HG02938 (cell line): ENCODE results near the gene LZTS3.
"Not testable (repeated sequence)": the region's sequence is repeated elsewhere in the genome, so short reads cannot be mapped to it uniquely, and the experiment has no call there.

ENCODE experiments used
- ATAC-seq: cut with Tn5 transposase; IDR thresholded peaks from one replicate; pipeline ENCODE4 v1.9.1; 2021; ENCODE audit warnings: mild to moderate bottlenecking, moderate library complexity; ENCODE audit not compliant: unreplicated experiment

Gene LZTS3

GRCh38 chr20:3192226-3193015, 19.1 kb upstream of the LZTS3 start:
- no peak for ATAC-seq

DNA sequence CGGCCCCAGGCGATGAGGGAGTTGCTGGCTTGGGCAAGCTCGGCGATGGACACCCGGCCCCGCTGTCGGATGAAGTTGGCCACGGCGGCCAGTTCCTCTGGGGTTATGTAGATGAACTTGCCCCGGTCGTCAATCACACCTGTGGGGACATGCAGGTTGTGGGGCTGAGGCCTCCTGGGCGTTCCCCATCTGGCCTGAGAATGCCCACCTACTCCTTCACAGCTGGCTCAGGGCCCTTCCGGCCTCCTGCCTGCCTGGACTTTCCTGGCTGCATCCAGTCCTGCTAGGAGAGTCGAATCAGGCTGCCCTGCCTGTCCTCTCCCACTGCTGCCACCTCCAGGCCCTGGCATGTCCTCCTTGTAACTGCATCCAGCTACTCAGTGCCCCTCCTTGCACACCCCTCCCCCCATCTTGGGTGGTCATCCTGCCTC, 17.3 kb upstream of the LZTS3 start:
- no peak for ATAC-seq

DNA sequence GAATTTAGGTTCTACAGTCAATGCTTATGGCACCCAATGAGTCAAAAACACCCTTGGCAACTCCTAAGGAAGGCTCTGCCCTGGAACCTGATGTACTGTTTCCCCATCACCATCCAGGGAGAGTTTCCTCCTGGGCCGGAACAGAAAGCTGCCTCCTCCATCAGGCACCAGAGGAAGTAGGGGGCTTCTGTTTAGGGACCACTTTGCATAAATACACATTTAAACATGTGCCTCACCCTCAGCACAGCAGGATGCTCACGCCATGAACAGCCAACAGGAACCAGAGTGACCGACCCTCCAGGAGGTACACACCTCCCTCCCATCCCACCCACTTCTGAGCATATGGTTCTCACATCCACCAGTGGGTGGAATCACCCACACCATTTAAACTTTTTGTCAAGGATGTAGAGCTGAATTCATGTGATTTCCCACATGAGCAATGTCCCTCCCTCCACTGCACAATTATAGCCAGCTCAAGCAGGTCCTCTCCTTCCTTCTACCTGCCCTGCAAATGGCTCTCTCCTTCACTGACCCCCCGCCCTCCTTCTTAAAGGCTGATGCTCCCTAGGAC, 16.3 kb upstream of the LZTS3 start:
- no peak for ATAC-seq

DNA sequence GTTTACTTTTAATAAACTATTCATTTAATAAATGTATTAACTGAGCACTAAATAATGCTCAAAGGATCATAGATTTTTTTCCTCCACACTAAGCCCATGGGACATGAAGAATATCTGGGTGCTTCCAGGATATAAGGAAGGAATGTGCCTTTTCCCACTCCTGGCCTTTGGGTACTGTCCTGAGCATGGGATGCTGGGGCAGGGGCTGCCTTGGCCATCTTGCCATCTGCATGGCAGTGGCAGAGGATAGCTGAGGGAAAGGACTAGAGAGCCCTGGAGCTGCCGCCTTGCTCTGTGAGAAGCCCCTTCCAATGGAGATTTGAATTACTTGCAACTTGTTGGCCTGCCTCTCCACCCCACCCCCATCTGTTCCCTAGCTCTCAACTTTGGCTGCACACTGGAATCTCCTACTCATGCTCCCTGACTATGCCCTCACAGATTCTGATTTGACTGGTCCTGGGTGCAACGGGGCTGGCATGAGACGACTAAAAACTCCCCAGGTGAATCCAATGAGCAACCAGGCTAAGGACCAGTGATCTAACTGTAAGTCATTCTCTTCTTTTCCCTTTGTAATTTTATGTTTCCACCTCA, 15.6 kb upstream of the LZTS3 start:
- no peak for ATAC-seq

- ATAC-seq, result not testable (repeated sequence)
Measured at GRCh38 chr20:3187861-3188260, 14.5 kb upstream of the LZTS3 start.

- ATAC-seq, result no peak
Measured at GRCh38 chr20:3183896-3184612, 10.7 kb upstream of the LZTS3 start.

DNA sequence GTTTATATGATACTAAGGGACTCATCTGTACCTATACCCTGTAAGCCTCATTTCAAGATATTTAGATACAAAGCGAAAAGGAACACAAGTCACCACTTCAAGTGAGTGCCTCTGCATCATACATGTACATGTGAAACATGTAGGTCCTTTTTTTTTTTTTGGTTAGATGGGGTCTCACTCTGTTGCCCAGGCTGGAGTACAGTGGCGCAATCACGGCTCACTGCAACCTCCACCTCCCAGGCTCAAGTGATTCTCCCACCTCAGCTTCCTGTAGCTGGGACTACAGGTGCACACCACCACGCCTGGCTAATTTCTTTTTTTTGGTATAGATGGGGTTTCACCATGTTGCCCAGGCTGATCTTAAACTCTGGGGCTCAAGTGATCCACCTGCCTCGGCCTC, 9.1 kb upstream of the LZTS3 start:
- ATAC-seq, result not testable (repeated sequence)

DNA sequence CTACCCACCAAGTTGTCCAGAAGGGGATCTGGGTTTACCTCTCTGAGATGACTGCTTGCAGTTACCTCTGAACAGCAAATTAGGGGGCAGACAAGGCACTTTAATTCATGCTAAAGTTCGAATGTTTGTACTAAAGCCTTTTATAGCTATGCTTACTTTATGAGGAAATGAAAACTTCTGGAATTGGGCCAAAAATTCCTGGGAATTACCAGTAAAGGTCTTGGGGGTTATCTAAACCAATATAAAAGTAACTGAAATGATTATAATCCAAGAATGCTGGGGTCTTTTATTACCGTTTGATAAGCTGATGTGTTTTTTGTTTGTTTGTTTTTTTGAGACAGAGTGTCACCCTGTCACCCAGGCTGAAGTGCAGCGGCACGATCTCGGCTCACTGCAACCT, 7.9 kb upstream of the LZTS3 start:
- no peak for ATAC-seq

- no peak for ATAC-seq
Measured at GRCh38 chr20:3180319-3180718, 7.0 kb upstream of the LZTS3 start.

DNA sequence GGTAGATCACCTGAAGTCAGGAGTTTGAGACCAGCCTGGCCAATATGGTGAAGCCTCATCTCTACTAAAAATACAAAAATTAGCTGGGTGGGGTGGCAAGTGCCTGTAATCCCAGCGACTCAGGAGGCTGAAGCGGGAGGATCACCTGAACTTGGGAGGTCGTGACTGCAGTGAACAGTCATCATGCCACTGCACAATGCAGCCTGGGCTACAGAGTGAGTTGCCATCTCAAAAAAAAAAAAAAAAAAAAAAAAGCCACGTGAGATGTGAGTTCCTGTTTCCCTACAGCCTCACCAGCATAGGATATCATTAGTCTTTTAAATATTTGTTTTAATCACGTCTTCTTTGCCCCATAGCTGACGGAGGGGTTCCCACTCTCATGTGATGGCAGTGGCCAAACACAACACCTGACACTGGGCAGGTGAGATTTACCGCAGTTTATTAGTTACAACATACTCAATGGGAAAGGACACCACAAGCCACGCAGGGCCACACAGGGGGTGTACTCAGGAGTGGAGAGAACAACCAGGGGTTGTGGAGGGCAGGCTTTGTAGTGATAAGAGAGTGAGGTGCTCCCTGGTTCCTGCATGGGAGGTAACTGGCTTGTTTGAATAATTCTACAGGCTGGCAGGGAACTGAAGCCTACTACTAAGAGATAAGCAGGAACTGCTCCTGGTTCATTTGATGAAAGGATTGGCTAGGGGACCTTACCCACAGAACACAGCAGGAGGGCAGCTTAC, 4.6 kb upstream of the LZTS3 start:
- no peak for ATAC-seq

DNA sequence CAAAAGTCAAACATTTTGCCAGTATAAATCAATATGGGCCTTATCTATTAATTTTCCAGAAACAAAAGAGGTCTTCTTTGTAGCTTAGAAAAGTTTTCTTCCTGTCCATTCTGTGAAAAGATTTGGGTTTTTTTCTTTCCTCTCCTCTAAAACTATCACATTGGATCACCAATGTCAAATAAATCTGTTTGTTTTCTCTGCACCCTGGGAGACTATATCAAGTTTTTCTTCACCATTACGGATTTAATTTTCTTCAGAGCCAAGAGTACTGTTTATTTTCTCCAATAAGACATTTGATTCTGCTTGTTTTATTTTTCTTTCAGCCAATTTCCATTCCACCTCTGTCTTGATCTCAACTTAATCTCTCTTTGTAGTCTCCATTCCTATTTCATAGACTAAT, 1.9 kb upstream of the LZTS3 start:
- no peak for ATAC-seq

- ATAC-seq, result no peak
Measured at GRCh38 chr20:3174442-3175261, 1.3 kb upstream of the LZTS3 start.

DNA sequence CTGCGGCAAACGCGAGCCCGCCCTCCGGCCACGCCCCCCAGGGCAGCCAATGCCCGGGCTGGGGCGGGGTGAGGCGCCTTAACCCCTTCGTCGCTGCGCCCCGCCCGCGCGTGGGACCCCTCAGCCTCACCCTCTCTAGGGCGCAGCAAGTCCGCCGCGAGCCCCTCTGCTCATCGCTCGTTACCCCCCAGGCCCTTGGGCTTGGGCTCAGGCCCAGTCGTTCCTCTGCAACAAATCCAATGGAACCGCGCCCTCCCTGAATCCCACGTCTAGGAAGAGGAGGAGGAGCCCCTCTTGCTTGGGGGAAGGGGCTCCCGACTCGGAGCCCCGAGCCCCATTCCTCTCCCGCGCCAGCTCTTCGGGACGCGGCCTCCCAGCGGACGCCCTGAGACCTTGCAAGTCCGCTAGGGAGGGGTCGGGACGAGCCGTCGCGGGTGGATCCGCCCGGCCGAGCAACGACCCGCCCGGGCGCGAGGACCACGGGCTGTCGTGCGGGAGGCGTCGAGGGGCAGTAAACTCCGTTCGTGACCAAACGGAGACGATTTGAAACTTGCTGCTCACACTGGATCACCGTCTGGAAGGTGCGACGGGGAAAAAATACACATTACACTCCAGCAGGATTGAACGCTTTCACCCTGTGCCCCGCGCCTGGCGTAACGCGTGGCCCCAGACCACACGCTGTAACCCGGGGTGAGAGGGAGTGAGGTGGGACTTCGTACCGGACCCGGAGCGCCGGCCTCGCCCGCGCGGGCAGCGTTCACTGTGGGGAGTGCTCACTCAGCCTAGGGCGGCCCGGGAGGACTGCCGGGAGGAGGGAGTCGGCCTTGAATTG, 477 bp upstream of the LZTS3 start:
- peak; percentile 88 for ATAC-seq

- ATAC-seq, result no peak
Measured at GRCh38 chr20:3172126-3172932, 1.0 kb downstream of the LZTS3 start.

DNA sequence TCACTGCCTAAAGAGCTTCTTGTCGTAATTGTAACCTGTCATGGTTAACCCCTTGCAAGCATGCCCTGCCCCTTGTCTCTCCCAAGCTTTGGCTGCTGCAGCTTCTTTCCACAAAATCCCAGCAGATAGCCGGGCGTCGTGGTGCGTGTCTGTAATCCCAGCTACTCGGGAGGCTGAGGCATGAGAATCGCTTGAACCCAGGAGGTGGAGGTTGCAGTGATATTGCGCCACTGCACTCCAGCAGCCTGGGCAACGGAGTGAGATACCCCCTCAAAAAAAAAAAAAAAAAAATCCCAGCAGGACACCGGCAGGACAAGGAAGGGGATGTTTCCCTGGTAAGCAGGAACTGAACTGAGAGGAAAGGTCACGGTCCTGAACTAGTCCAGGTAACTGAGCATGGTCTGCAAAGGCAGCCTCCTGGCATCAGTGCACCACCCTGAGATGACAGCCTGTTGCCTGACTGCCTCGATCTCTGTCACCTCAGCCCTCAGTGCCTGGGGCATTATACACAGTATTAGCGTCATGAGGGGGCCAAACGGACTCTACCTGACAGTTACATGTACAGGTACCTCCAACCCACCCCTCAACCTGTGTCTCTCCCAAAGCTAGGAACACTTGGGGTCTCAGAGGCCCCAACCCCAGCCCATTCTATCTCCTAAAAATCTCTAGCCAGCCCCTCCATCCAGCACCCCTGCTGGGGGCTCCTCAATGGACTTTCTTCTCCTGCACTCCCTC, 1.8 kb downstream of the LZTS3 start:
- ATAC-seq, result no peak

DNA sequence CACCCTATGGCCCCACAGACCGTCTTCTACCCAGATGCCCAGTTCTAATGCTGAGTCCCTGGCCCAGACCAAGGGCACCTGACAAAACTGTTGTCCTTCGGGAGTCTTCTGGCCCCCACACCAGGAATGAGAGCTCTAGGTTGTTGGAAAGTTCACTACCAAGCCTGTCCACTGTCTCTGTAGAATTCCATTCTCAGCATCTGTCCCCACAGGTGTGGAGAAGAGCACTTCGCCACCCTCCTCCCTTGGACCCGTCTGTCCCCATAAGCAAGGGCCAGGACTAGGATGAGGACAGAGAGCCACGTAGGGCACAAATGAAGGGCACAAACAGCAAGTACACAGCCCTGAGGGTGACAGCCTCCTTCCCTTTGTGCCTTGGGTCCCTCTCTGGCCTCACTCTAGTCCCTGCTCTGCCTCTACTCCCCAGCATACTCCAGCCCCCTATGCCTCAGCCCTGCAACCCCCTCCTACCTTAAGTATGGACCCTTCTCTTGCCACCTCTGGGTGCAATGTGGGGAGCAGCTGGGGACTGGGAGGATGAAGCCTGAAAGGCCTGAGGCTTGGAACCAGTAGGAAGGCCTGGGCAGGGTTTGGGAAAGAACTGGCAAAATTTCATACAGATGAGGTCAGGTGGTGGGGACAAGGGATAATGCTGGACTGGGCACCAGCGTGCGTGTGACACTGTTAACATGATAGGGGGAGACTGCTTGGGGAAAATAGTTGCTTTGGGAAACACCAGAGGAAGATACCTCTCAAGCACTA, 4.3 kb downstream of the LZTS3 start:
- ATAC-seq, result no peak
